OCI-LY7 (cell line): Measurements from ENCODE around the gene RPRD1B.

ENCODE experiments used
- EZH2phosphoT487 ChIP-seq: fragments of 200-600 bp; sonication (generic); IDR thresholded peaks from 2 replicates; pipeline ENCODE4 v1.6.1; 2018; ENCODE audit warnings: low read depth, borderline replicate concordance, mild to moderate bottlenecking, mixed run types, antibody characterized with exemption, low read length, moderate library complexity, mixed read lengths
- TF ChIP-seq, protein P1 (sequence below): fragments of 200-600 bp; sonication (generic); conservative IDR thresholded peaks from 2 replicates; pipeline ENCODE4 v1.5.1; 2014; ENCODE audit warnings: mild to moderate bottlenecking, antibody characterized with exemption, low read length, moderate library complexity, mixed read lengths

DNA sequence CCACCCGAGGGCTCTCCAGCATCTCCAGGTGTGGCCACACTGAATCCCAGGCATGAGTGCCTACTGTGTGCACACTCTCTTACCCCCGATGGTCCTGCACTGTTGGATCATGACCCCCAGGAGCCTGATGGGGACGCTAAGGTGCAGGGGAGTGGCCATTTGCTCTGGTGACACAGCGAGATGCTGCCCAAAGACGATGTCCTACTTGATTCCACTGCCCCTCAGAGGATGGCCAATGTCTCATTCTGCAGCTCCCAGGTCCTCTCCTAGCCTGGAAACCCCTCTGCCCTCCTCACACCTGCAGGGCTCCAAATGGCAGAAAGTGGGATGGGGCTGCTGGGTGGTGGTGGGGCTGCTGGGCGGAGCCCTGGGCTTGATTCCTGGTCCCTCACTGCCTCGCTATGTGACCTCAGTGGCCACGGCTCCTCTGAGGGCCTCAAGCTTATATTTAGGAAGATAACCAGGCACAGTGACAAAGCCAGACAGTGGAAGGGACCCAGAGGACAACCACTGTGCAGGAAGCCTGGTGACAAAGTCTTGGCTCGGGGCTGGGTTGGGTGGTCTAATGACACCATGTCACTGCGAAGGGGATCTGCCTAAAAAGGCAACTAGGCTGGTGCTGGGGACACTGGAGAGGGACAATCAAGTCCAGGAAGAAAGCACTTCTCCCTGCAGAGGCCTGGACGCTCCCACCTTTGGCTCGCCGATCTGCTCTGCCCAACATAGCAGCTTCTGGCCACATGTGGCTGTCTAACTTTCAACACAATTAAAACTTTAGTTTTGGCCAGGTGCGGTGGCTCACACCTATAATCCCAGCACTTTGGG, 103.1 kb downstream of the RPRD1B start:
- TF ChIP-seq, protein P1, sequence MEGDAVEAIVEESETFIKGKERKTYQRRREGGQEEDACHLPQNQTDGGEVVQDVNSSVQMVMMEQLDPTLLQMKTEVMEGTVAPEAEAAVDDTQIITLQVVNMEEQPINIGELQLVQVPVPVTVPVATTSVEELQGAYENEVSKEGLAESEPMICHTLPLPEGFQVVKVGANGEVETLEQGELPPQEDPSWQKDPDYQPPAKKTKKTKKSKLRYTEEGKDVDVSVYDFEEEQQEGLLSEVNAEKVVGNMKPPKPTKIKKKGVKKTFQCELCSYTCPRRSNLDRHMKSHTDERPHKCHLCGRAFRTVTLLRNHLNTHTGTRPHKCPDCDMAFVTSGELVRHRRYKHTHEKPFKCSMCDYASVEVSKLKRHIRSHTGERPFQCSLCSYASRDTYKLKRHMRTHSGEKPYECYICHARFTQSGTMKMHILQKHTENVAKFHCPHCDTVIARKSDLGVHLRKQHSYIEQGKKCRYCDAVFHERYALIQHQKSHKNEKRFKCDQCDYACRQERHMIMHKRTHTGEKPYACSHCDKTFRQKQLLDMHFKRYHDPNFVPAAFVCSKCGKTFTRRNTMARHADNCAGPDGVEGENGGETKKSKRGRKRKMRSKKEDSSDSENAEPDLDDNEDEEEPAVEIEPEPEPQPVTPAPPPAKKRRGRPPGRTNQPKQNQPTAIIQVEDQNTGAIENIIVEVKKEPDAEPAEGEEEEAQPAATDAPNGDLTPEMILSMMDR: no peak
- no peak for TF ChIP-seq EZH2phosphoT487
